Measurements from ENCODE around the gene SEMA4G.

SEMA4G gene

GRCh38 chr10:101014966-101015581 is 45.8 kb downstream of the SEMA4G start:
- no peaks in the 10 kb centered on the region for H3K36me3 ChIP-seq (ENCODE audit: low read length)
- no peak overlapping the region for H3K9ac ChIP-seq (ENCODE audit: low read length)
- H3K4me2 ChIP-seq (ENCODE audit: low read depth, low read length, poor library complexity, severe bottlenecking), result no peak overlapping the region
- H3F3A ChIP-seq (ENCODE audit: insufficient read depth), result no peaks in the 10 kb centered on the region
- no peaks in the 10 kb centered on the region for H3K9me2 ChIP-seq (replicated peaks; ENCODE audit: insufficient read depth, low read length)
- no peaks in the 10 kb centered on the region for H4K20me1 ChIP-seq (ENCODE audit: low read depth, low read length)
- H3K9me3 ChIP-seq (ENCODE audit: insufficient read depth, low read length), result no peaks in the 10 kb centered on the region
- H3K27me3 ChIP-seq (ENCODE audit: low read length), result no peaks in the 10 kb centered on the region
- H3K4me3 ChIP-seq (ENCODE audit: insufficient read depth, low read length, poor library complexity, severe bottlenecking), result no peak overlapping the region
- H3K27ac ChIP-seq (ENCODE audit: low read depth, low read length), result no peak overlapping the region
- H2AFZ ChIP-seq (ENCODE audit: low read depth, low read length, severe bottlenecking), result no peak overlapping the region
- TF ChIP-seq, protein P1, sequence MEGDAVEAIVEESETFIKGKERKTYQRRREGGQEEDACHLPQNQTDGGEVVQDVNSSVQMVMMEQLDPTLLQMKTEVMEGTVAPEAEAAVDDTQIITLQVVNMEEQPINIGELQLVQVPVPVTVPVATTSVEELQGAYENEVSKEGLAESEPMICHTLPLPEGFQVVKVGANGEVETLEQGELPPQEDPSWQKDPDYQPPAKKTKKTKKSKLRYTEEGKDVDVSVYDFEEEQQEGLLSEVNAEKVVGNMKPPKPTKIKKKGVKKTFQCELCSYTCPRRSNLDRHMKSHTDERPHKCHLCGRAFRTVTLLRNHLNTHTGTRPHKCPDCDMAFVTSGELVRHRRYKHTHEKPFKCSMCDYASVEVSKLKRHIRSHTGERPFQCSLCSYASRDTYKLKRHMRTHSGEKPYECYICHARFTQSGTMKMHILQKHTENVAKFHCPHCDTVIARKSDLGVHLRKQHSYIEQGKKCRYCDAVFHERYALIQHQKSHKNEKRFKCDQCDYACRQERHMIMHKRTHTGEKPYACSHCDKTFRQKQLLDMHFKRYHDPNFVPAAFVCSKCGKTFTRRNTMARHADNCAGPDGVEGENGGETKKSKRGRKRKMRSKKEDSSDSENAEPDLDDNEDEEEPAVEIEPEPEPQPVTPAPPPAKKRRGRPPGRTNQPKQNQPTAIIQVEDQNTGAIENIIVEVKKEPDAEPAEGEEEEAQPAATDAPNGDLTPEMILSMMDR (IDR thresholded peaks at IDR 0.05; ENCODE audit: insufficient read depth, low read length, poor library complexity, severe bottlenecking), result no peak
- no peak for TF ChIP-seq EZH2phosphoT487 (conservative IDR thresholded peaks at IDR 0.05; ENCODE audit: low read length)
- no peaks in the 10 kb centered on the region for H3K79me2 ChIP-seq (ENCODE audit: insufficient read depth, low read length)

DNA sequence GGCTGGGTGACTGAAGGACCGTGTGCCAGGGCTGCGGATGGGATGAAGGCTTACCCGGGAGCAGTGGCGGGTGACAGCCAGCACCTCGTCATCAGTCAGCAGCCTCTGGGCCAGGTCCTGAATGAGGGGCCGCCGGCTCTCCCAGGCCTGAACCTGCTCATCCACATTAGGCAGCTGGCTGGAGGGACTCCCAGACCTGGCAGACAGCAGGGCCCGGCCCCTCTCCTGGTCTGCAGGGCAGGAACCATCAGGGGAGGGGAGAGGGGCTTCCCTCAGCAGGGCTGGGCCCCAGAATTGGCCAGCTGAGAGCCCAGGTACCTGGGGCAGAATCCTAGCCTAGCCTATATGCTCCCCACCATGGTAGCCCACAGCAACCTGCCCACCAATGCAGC is 46.3 kb downstream of the SEMA4G start:
- TF ChIP-seq, protein P1 (IDR thresholded peaks at IDR 0.05; ENCODE audit: insufficient read depth, low read length, poor library complexity, severe bottlenecking), result no peak
- H3K27me3 ChIP-seq (ENCODE audit: low read length), result no peaks in the 10 kb centered on the region
- H3K4me2 ChIP-seq (ENCODE audit: low read depth, low read length, poor library complexity, severe bottlenecking), result no peak overlapping the region

DNA sequence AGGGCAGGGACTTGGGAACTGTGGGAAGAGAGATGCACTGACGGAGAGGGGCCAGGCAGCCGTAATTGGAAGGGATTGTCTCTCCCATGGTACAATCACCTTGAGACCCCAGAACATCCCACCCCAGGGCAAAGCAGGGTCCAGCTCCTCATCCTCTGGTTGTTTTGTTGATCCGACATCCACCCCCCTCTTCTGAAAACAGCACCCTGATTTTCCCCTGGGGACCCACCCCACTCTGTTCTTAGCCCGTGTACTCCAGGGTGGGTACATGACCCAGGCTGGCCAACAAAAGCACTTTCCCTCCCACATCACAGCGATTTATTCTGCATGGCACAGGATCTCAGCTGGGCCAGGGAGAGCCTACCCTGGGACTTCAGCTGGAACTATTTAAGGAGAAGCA is 47.5 kb downstream of the SEMA4G start:
- H4K20me1 ChIP-seq (ENCODE audit: low read depth, low read length), result no peaks in the 10 kb centered on the region
- H3K79me2 ChIP-seq (ENCODE audit: insufficient read depth, low read length), result no peaks in the 10 kb centered on the region
- H3F3A ChIP-seq (ENCODE audit: insufficient read depth), result no peaks in the 10 kb centered on the region
- no peak overlapping the region for H3K9ac ChIP-seq (ENCODE audit: low read length)
- H3K4me2 ChIP-seq (ENCODE audit: low read depth, low read length, poor library complexity, severe bottlenecking), result no peak overlapping the region
- no peak overlapping the region for H3K27ac ChIP-seq (ENCODE audit: low read depth, low read length)
- H3K9me3 ChIP-seq (ENCODE audit: insufficient read depth, low read length), result no peaks in the 10 kb centered on the region
- no peaks in the 10 kb centered on the region for H3K36me3 ChIP-seq (ENCODE audit: low read length)
- no peak overlapping the region for H3K4me3 ChIP-seq (ENCODE audit: insufficient read depth, low read length, poor library complexity, severe bottlenecking)
- H3K9me2 ChIP-seq (replicated peaks; ENCODE audit: insufficient read depth, low read length), result no peaks in the 10 kb centered on the region
- no peak overlapping the region for H2AFZ ChIP-seq (ENCODE audit: low read depth, low read length, severe bottlenecking)
- TF ChIP-seq, protein P1 (IDR thresholded peaks at IDR 0.05; ENCODE audit: insufficient read depth, low read length, poor library complexity, severe bottlenecking), result no peak
- H3K27me3 ChIP-seq (ENCODE audit: low read length), result no peaks in the 10 kb centered on the region

More for the DNA sequence above, 46.3 kb downstream of the SEMA4G start:
- Histone ChIP-seq H3K9ac (ENCODE audit: low read length) (no peak overlapping the region), H3K9me2 (replicated peaks; ENCODE audit: insufficient read depth, low read length) (no peaks in the 10 kb centered on the region), H3K9me3 (ENCODE audit: insufficient read depth, low read length) (no peaks in the 10 kb centered on the region), H2AFZ (ENCODE audit: low read depth, low read length, severe bottlenecking) (no peak overlapping the region), H3K36me3 (ENCODE audit: low read length) (no peaks in the 10 kb centered on the region), H3K4me3 (ENCODE audit: insufficient read depth, low read length, poor library complexity, severe bottlenecking) (no peak overlapping the region), H3K79me2 (ENCODE audit: insufficient read depth, low read length) (no peaks in the 10 kb centered on the region), H3F3A (ENCODE audit: insufficient read depth) (no peaks in the 10 kb centered on the region), H4K20me1 (ENCODE audit: low read depth, low read length) (no peaks in the 10 kb centered on the region), H3K27ac (ENCODE audit: low read depth, low read length) (no peak overlapping the region)
